HL-60 (cell line): ENCODE measurements around the gene NBPF20.
"Not testable (repeated sequence)": the region's sequence is repeated elsewhere in the genome, so short reads cannot be mapped to it uniquely, and the experiment has no call there.

ENCODE experiments used
- DNase-seq, 2 experiments: peaks; one replicate each; pipeline ENCODE4 v3.0.0-alpha.2; 2010 to 2020; ENCODE audit warnings: low read depth in 1 of 2, low spot score in 1 of 2
- H3K27ac ChIP-seq: fragments of 250-450 bp; sonication (Bioruptor Pico); replicated peaks from 2 replicates; pipeline ENCODE4 v1.5.1; 2020; ENCODE audit warnings: mild to moderate bottlenecking, moderate library complexity
- H3K27me3 ChIP-seq: fragments of 250-450 bp; sonication (Bioruptor Pico); 2 replicates; pipeline ENCODE4 v1.5.1; 2021; ENCODE audit warnings: mild to moderate bottlenecking, moderate library complexity; ENCODE audit not compliant: insufficient read depth, poor library complexity, severe bottlenecking
- H3K4me3 ChIP-seq: replicated peaks from 2 replicates; pipeline ENCODE4 v1.5.1; 2011; ENCODE audit warnings: mild to moderate bottlenecking, control low read depth, low read length; ENCODE audit not compliant: insufficient read depth
- TF ChIP-seq, protein P1 (sequence below): IDR thresholded peaks from 2 replicates; pipeline ENCODE4 v1.6.1; 2012; ENCODE audit warnings: low read depth; ENCODE audit not compliant: insufficient replicate concordance

The NBPF20 gene

DNA sequence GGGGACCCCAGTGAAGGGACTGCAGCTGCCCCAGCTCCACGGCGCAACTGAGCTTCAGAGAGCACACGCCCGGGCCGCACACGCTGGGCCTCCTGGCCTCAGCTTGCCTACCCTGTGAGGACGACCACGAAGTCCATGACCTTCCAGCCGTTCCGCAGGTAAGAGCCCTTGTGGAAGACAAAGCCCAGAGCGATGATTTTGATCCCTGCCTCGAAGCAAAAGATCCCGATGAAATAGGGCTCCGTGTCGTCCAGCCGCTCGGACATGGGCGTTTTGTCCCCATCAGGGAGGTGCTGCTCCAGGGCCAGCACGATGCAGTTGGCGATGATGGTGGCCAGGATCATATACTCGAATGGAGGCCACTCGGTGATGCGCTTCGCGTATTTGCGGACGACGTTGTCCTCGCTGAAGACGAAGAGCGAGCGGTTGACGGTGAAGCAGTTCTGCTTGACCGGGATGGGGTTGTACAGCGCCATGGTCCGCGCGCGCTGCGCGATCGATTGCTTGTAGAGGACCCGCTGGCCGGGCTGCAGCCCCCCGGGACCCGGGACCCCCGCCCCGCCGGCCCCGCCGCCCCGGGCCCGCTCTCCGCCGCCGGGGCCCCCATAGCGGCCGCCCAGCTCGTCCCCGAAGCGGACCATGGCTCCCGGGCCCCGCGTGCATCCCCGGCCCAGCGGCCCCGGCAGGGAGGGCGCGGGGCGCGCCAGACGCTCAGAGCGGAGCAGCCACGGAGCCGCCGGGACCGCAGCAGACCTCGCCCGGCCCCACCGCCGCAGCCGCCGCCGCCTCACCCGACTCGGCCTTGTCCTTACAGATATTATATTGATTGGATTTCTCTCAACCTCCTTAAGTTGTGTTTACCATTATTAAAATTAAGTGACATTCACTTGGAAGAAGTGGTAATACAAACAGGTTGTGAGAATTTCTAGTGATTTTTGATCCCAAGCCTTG lies 28.7 kb upstream of the NBPF20 start:
- not testable (repeated sequence) for H3K27ac ChIP-seq, DNase-seq, H3K27me3 ChIP-seq, H3K4me3 ChIP-seq

DNA sequence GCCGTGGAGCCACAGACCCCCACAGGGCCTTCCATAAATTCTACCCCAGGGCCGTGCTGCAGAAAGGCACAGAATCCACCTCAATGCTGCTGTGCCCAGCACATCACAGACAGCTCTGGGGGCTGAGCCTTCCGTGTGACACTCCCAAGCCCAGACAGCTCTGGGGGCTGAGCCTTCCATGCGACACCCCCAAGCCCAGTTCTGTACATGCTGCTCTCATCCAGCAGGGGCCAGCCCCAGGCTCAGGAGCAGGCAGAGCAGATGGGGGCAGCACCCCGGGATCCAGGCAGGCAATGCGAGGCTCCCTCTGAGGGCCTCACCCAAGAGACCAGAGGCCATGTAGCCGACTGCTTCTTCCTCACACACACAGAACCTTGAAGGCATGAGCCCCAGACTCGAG lies 27.1 kb upstream of the NBPF20 start:
- H3K27ac ChIP-seq, H3K27me3 ChIP-seq, DNase-seq, H3K4me3 ChIP-seq: not testable (repeated sequence)

DNA sequence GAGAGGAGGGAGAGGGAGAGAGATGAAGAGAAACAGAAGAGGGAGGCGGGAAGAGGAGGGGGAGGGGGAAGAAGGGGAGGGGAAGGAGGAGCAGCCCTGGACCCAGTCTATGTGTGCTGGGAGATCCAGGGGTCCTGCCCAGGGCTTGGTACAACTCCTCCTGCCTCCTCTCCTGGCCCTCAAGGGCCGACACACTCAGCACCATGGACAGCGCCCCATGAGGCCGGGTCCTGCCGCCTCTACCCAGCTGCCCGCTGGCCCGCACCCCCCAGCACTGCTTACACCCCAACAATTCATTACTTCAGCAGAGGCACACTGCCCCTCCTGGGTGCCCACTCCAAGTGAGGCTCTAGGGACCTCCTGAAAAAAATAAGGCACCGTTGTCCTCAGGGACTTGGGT lies 26.5 kb upstream of the NBPF20 start:
- TF ChIP-seq, protein P1, sequence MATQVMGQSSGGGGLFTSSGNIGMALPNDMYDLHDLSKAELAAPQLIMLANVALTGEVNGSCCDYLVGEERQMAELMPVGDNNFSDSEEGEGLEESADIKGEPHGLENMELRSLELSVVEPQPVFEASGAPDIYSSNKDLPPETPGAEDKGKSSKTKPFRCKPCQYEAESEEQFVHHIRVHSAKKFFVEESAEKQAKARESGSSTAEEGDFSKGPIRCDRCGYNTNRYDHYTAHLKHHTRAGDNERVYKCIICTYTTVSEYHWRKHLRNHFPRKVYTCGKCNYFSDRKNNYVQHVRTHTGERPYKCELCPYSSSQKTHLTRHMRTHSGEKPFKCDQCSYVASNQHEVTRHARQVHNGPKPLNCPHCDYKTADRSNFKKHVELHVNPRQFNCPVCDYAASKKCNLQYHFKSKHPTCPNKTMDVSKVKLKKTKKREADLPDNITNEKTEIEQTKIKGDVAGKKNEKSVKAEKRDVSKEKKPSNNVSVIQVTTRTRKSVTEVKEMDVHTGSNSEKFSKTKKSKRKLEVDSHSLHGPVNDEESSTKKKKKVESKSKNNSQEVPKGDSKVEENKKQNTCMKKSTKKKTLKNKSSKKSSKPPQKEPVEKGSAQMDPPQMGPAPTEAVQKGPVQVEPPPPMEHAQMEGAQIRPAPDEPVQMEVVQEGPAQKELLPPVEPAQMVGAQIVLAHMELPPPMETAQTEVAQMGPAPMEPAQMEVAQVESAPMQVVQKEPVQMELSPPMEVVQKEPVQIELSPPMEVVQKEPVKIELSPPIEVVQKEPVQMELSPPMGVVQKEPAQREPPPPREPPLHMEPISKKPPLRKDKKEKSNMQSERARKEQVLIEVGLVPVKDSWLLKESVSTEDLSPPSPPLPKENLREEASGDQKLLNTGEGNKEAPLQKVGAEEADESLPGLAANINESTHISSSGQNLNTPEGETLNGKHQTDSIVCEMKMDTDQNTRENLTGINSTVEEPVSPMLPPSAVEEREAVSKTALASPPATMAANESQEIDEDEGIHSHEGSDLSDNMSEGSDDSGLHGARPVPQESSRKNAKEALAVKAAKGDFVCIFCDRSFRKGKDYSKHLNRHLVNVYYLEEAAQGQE: peak; percentile 87
- peak in 1 of 2 experiments; percentile 5 for DNase-seq
- H3K27ac ChIP-seq, H3K4me3 ChIP-seq, H3K27me3 ChIP-seq: not testable (repeated sequence)

DNA sequence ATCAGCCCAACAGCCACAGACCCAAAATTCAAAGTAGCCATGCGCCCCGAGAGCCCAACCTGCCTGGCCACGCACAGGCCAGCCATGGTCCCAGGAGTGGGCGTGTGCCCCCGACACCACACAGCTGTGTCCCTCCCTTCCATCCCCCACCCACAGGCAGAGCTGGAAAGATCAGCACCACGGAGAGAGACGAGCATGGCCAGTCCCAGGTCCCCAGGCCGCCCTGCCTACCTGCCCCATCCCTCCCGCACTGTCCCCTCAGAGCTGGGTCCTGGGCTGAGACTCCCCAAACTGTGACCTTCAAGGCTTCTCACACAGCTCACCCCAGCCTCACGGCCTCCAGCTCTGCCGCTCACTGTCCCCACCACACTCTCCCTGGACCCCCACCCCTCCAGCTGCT lies 19.8 kb upstream of the NBPF20 start:
- not testable (repeated sequence) for H3K27me3 ChIP-seq, DNase-seq, H3K4me3 ChIP-seq, H3K27ac ChIP-seq
- TF ChIP-seq, protein P1: peak; percentile 84

DNA sequence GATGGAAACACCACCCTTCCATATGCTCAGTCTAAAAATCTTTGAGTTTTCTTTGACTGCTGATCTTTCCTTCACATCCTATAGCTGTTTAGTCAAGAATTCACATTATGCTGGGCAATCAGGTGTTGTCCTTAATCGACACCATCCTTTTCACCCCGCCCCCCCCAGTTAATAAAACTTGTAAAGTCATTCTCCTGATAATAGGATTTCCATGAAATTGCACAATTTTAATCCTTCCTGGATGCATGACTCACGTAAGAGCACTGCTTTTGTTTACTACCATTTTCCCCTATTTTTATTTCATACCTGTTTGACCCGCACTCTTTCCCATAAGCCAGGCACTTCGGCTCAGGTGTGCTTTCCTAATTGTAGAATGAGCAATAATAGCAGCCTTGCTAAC lies 16.9 kb upstream of the NBPF20 start:
- DNase-seq, H3K27me3 ChIP-seq, H3K27ac ChIP-seq, H3K4me3 ChIP-seq: not testable (repeated sequence)

DNA sequence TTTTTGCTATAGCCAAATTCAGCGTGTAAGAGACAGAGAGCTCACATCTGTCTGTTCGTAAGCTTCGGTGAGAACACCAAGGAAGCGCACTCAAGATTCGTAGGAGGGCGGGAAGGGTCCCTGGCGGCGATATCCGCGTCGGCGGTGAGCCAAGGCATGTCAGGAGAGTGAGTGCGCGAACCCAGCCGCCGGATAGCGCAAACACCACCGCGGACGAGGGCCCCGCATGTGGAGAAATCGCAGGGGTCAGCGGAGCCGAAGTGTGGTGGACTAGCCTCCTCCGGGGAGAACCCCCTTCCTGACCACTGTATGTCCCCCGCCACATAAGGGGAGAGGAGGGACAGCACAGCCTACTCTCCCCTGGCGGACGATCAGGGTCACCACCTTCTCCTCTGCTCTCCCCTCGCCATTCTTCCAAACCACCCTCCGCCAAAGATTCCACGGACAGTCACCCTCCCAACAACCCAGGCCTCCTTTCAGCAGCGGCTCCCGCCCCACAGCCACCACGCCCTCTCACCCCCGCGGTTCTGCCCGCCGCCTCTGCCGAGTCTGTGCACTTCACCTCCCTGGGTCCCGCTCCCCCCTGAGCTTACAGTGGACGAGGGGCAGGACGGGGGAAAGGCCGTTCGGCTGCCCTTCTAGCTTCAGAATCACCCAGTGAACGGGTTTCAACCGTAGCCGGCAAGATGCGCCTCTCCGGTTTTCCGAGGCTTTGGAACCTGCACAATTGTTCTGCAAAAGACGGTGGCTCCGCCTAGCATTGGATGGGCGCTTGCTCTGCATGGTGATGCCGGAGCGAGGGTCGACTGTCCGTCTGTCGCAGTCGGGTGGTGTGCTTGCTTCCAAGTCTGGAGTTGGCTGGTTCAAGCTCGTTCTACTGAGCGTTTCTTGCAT lies 6.2 kb upstream of the NBPF20 start:
- not testable (repeated sequence) for DNase-seq
- H3K27me3 ChIP-seq: peaks cover 16% of the 10 kb centered on the region

DNA sequence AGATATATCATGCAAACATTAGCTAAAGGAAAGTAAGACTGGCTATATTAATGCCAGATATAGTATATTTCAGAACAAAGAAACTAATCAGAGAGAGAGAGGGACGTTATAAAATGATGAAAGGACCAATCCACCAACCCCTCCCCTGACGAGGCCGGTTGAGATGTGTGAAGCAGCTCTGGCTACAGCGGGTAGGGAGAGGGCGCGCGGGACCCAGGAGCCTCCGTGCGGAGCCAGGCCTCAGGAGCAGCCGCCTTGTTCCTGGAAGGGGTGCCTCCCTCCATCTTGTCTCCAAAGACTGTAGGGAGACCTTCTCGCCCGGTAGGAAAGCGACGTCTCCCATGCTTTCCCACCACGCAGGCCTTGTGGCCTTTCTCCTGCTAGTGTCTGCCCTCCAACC lies 5.4 kb upstream of the NBPF20 start:
- H3K27ac ChIP-seq, DNase-seq, H3K4me3 ChIP-seq: not testable (repeated sequence)
- H3K27me3 ChIP-seq: peaks cover 16% of the 10 kb centered on the region

More for the DNA sequence above, 6.2 kb upstream of the NBPF20 start:
- H3K27ac ChIP-seq, H3K4me3 ChIP-seq: not testable (repeated sequence)

DNA sequence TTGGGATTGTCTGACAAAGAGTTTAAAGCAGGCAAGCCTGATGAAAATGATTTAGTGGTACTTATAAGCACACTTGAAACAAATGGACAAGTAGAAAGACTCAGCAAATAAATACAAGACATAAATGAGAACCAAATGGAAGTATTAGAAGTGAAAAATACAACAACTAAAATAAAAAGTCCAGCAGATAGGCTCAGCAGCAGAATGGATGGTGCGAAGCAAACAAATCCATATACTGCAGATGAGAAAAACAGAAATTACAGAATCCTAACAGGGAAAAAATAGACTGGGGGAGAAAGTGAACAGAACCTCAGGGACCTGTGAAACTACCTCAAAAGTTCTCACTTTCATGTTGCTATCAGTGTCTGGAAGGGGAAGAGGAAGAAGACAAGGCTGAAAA lies 3.9 kb upstream of the NBPF20 start:
- peaks cover 16% of the 10 kb centered on the region for H3K27me3 ChIP-seq
- DNase-seq, H3K4me3 ChIP-seq, H3K27ac ChIP-seq: not testable (repeated sequence)
